NCI-H1105 treated with DMSO at 0.1 percent for 48 hours (cell line): ENCODE data around the gene GLB1L3.
"Not testable (repeated sequence)": the region's sequence is repeated elsewhere in the genome, so short reads cannot be mapped to it uniquely, and the experiment has no call there.

Experiments
- DNase-seq: peaks from one replicate; lab custom pipeline; 2025; lab: John Stamatoyannopoulos, UW

GLB1L3 gene

DNA sequence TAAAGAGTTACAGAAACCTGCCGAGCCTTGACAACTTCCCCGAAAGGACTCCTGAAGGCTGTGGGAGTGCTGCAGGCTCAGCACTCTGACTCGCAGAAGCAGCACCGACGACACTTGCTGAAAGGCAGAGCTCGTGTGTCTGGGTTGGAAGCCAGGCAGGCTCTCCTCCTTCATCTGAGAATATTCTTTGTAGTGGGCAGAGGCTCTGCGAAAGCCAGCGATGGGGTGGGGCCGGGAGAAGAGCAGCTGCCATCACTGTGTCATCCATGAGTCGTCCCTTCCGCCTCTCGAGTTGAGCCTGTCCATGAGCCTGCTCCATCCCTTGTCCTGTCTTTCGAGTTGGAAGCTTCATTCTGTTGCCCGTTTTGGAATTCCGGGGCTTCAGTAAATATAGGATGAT lies 67.5 kb downstream of the GLB1L3 start:
- no peak for DNase-seq

DNA sequence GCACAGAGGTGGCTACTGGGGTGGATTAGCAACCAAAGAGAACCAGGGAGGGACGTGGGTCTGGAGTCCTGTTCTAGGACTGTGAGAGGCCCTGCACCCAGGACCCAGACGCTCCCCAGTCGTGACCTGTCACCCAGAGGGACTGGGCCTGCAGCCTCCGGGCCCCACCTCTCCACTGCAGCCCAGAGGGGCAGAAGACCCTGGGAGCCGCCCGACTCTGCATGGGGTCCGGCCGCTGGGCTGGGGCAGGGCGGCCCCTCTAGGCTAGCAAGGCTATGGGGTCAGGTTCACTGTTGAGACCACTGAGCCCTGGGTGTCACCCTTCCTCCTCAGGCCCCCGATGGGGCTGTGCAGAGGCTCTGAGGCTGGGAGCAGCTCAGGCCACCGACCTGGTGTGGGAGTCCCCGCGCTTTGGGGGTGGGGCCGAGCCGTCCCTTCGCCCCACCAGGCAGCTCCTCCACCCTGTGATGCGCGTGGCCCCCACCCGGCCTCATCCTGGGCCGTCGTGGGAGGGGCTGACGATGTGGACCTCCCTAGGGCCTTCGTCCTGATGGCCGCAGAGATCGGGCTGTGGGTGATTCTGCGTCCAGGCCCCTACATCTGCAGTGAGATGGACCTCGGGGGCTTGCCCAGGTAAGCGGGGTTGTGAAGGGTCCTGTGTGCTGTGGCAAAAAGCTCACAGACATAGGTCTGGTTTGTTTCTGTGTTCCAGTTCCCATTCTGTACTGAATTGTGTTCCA lies 68.5 kb downstream of the GLB1L3 start:
- not testable (repeated sequence) for DNase-seq

DNA sequence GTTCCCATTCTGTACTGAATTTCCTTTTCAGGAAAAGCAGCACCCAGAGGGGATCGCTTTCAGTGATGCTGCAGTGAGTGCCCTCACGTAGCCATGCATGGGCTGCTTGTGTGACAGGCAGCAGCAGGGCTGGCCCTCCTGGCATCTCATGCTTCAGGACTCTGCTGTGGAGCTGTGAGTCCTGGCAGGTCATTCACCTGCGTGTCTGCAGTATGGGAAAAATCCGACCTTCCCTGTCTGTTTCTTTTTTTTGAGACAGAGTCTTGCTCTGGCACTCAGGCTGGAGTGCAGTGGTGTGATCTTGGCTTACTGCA lies 69.0 kb downstream of the GLB1L3 start:
- DNase-seq = no peak

DNA sequence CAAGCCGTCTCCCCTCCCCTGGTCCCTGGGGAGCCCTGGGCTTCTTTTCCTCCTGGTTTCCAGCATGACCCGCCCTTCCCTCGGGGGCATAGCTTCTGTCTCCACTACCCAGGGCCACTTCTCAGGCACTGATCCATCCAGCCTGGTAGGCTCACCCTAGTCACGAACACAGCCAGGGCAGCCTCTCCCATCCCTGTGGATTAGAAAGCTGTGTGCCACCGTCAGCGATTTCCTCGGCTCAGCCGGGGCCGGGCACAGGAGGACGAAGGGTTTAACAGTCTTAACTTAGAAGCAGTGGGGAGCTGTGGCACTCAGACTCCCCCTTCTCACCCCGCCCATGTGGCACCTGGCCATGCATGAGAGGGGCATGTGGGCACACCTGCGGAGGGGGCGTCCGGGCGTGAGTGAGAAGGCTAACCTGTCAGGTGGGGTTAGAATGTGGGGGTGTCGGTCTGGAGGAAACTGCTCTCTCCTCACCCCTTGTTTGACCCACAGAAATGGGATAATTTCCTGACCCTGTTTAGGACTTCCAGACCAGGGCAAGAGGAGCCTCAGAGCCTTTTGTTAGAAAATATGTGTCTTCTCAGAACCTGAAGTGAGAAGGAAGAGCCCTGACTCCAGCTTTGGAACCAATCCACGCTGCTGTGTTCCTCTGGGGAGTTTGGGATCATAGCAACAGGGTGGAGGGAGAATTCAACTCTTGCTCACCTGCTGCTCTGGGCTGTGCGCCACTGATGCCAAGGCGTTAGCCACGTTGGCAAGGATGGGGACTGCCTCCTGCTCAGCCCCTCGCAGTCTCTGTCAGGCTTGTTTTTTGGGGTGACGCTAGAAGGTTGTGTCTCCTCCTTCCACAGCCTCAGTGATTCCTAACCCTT lies 70.2 kb downstream of the GLB1L3 start:
- peak; percentile 21 for DNase-seq

DNA sequence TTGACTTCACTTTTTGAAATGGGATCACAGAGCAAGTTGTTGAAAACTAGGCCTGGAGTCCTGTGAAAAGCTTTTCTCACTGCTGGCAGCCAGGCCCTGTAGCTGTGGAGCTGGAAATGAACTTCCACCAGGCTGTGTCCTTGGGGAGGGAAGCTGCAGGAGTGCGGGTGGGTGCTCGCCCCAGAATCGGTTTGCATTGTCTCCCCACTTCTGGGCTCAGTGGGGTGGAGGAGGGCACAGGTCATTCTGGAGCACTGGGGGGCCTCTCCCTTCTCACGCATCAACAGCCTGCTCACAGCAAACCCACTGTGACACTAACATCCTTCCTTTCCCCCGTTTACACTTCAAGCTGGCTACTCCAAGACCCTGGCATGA lies 70.8 kb downstream of the GLB1L3 start:
- DNase-seq = no peak

DNA sequence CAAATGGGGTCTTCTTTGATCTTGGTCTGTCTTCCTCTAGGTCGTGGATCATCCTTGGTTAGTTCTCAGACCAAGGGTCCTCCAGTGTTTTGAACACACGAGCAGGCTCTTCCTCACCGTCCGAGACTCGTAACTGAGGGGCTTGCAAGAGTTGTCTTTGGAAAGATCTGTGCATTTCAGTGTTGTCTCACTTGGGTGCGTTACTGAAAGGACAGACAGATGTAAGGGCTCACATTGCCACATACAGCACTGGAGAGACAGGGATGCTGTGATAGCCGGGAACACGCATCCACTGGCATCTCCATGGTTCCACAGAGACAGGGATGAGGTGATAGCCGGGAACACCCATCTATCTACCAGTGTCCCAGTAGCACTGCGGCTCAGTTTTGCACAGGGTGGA lies 71.3 kb downstream of the GLB1L3 start:
- no peak for DNase-seq

DNA sequence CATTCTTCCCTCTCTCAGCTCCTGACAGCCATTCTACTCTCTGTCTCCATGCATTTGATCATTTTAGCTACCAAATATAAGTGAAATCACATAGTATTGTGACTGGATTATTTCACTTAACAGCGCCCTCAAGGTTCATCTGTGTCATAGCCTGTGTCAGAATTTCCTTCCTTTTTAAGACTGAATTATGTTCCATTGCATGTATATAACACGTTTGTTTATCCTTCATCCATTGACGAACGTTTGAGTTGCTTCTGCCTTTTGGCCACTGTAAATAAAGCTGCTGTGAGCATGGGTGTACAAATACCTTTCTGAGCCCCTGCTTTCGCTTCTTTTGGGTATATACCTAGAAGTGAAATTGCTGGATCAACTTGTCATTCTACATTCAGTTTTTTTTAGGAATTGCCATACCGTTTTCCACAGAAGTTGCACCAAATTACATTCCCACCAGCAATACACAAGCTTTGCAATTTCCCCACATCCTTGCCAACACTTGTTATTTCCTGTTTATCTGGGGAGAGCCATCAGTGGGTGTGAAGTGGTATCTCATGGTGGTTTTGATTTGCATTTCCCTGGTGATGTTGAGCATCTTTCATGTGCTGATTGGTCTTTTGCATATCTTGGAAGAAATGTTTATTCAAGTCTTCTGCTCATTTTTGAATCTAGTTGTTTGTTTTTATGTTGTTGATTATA lies 73.1 kb downstream of the GLB1L3 start:
- DNase-seq = no peak

DNA sequence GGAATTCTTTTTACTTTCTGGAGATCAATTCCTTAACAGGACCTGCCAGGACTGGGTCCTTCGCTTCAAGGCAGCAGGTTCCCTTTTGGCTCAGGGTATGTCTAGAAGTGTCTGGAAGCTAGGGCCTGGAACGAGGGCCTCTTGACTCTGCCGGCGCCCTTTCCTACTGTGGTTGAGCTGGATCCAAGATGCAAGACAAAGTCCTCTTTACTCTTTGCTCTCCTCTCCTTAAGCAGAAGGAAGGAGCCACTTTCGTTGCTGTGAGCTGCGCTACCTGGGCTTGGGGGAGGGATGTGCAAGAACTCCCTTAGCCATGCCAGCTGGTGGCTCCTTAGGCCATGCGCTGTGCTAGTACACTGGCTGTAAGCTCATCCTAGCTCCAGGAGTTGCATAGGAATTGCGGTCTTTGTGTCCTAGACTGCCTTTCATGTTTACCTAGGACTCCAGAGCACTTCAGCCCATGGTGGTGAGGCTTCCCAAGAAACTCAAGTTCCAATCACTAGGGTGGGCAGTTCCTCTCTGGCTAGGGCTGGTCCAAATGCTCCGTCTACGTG lies 73.7 kb downstream of the GLB1L3 start:
- no peak for DNase-seq

DNA sequence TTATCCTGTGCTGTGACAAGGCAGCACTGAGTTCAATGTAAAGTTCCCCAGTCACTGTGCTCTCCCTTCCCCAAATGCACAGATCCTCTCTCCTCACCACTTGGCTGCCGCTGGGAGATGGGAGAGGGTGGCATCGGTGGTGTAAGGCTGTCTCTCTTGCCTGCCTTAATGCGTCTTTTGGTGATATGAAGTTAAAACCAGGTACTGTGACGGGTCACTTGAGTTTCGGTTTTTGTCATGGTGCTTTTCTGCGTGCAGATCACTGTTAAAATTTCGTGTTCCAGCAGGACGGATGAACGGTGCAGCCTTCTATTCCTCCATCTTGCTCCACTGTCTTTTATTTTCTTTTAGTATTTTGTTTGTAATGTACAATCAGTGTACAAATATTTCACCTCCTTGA lies 74.2 kb downstream of the GLB1L3 start:
- DNase-seq = no peak

DNA sequence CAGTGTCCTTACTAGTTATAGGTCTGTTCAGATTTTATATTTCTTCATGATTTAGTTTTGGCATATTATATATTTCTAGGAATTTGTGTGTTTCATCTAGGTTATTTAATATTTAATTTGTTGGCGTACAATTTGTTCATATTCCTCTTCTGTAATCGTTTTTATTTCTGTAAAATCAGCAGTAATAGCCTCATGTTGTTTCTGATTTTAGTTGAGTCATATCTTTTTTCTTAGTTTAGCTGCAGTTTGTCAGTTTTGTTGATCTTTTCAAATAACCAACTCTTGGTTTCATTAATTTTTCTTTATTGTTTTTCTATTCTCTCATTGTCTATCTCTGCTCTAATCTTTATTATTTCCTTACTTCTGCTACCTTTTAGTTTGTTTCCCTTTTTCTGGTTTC lies 75.9 kb downstream of the GLB1L3 start:
- no peak for DNase-seq

DNA sequence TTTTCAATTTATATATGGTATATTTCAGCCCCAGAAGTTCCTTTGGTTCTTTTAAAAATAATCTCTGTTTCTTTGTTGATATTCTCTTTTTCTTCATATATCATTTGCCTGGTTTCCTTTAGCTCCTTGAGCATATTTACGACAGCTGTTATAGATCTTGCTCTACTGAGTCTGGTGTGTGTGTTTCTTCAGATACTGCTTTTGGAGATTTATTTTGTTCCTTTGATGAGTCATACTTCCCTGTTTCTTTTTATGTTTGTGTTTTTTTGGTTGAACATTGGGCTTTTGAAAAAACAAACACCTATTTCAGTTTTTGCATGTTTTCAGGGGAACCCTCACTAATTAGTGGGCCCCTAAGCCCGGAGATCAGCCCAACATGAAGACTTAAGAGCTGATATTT lies 79.0 kb downstream of the GLB1L3 start:
- DNase-seq = no peak

DNA sequence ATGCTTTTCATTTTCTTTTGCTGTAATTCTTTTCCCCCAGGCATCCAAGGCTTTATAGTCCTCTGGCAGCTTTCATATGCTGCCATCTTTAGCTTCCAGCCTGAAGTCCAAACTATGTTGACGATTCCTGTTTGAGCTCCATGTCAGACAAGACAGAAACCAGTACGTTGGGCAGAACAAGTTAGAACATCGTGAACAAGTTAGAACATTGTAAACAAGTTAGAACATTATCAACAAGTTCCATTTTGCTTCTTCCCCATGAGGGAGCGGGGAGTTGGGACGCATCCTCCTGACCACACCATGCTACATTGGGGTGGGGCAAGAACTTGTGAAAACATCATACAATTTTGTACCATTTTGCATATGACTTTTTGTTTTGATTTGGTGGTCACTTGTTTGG lies 79.5 kb downstream of the GLB1L3 start:
- DNase-seq = no peak

DNA sequence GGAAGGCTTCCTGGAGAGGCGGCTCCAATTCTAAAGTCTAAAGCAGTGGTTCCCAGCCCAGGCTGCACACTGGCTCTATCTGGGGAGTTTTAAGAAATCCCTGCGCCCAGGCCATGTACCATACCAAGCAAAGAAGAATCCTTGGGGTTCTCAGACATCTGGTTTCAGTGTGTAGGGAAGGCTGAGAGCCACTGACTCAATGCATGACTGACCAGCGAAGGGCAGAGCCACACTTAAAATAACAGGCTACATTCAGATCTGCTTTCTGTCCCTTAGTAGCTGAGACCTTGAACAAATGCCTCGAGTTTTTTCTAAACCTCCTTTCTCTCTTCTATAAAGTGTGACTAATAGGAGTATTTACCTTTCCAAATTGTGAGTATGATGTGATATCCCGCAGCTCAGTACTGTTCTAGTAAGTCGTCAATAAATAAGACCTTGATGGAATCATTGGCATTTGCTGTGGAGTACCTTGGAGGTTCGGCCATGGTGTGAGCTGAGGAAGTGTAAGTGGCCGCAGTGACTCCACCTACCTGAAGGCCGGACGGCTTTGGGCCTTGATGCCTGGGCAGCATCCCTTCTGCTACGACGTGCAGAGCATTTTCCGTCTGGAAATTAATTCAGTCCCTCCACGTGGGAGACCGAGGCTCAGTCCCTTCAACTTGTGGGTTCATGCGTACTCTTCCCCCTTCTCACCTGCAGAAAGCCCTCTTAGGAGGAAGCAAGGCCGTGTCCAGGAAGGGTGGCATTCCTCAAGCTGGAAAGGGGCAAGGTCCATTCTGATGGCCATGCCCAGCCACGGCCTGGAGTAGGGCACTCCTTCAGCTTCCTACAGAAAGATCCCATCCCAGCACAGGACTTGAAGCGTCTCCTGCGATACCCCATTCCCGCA lies 80.7 kb downstream of the GLB1L3 start:
- DNase-seq = no peak

DNA sequence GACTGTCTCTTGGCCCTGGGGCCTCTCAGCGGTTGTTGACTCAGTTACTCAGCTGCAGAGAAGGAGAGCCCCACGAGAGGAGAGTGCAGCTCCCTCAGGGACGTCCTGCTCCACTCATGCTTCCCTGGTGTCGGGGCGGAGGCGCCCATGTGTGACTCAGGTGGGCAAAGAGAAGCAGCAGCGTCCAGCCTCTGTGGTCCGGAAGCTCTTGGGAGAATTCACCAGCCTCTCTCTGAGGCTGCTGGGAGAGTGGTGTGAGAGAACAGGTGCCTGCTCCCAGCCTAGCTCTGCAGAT lies 81.3 kb downstream of the GLB1L3 start:
- DNase-seq = no peak

DNA sequence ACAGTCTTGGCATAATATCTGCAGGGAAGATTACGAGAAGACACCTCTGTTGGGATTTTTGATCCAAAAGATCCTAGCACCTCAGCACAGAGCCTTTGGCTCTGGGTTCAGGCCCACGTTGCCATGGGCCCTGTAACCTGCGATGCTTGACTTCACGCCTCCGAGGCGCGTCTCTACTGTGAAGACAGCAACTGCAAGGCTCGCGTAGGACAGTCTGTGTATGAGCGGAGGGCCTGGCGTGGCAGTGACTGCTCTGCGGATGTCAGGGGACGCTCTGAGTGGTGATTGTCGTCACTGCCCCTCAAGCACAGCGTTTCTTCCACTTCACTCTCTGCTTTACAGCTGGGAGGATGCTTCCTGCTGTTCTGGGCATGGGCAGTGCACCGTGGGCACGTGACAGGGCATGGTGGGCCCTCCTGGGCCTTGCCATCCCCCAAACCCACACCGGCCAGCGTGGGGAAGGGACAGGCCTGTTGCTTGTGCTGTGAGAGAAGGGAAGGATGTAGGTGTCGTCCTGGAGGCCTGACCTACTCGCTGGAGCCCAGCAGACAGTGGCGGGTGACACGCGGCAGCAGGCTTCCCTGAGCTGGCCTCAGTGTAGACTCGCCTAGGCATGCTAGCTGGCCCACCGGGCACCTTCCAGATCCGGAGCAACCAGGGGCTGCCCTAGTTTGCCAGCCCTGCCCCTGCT lies 82.1 kb downstream of the GLB1L3 start:
- no peak for DNase-seq

DNA sequence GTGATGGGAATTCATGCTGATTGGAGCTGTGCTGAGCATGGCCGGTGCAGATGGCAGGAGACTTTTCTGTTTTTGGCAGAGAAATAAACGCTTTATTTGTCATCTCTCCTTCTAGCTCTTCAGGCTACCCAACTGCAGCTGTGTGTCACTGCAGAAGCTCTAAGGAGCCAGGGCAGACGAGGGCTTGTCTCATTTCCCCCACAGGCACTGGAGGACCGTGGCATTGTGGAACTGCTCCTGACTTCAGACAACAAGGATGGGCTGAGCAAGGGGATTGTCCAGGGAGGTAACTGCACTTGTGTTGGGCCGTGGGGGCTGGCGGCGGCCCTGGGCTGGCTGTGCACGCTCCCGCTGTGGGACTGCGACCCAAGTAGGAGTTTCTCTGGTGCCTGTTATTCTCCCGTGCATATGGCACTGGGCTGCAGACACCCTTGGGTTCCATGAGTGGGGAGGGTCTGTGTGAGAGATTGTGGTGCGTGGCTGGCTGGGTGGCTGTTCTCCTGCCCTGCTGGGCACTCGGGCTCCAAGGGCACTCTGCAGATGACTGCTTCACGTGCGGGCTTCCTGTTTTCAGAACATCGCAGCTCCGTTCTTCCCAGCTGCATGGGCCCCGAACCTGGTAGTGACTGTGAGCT lies 82.8 kb downstream of the GLB1L3 start:
- DNase-seq = no peak

DNA sequence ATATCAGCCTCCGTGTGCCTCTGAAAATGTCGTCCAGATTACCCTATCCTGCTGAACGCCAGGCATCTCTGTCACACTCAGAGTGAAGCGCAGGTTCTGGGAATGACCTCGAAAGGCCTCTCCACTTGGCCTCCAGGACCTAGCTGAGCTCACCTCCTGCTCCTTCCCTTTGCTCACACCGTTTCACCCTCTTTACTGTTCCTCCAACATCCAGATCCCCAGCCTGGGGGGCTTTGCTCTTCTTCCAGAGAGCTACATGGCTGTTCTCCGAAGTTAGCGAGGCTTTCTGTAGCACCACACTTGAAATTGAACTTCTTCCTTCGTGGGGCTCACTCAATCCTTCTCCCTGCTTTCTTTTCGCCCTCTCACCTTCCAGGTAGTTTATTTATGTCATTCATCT lies 83.5 kb downstream of the GLB1L3 start:
- no peak for DNase-seq

DNA sequence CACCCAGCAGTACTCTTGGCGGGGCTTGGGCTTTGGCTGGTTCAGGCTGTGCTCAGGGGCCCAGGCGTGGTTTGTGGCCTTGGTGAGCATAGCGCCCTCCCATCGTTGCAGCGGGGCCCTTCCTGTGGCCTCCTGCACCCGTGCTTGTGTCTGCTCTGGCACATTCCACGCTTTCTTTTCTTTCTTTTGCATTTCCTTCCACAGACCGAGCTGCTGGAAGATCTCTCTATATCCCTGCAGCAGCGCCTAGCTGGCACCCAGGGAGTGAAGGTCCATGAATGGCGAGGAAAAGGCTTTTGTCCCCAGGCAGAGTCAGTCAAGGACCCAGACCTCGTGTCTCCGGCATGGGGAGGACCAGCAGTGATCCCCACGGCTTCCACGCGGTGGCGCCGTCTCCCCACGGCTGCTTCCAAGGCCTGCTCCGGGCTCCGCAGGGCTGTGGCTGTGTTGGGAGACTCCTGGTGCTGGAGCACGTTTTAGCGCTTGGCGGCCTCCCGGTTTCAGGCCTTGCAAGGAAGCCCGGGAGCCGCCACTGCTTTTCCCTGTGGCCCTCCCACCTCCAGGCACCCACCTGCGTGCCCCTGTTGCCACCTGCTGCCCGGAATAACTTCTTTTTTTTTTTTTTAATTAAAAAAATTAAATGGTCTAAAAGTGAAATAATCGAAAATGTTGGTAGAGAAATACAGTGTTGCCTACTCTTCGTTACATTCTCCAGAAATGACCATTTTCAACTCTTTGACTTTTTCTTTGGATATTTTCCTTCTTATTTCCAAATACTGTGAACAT lies 84.1 kb downstream of the GLB1L3 start:
- DNase-seq = no peak

DNA sequence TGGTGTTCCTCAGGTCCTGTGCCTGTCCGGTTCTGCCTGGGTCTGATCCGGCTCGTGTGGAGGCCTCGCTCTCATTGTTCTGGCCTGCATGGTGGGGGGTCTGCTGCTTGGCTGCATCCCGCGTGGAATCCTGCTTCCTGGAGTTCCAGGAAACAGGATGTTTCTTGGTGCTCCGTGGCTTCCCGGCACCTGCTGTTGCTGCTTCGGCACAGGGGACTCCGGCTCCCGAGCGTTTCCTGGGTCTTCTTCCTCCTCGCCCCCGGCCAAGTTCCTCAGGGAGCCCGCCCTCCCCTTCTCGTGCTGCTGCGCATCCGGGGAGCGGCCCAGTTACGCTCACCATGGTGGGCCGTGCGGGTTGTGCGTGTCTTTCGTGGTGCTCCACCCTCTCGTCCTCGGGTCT lies 85.5 kb downstream of the GLB1L3 start:
- no peak for DNase-seq
